ENCODE data around the gene TTLL3.
"Not testable (repeated sequence)": the region's sequence is repeated elsewhere in the genome, so short reads cannot be mapped to it uniquely, and the experiment has no call there.

TTLL3 gene, protein sequence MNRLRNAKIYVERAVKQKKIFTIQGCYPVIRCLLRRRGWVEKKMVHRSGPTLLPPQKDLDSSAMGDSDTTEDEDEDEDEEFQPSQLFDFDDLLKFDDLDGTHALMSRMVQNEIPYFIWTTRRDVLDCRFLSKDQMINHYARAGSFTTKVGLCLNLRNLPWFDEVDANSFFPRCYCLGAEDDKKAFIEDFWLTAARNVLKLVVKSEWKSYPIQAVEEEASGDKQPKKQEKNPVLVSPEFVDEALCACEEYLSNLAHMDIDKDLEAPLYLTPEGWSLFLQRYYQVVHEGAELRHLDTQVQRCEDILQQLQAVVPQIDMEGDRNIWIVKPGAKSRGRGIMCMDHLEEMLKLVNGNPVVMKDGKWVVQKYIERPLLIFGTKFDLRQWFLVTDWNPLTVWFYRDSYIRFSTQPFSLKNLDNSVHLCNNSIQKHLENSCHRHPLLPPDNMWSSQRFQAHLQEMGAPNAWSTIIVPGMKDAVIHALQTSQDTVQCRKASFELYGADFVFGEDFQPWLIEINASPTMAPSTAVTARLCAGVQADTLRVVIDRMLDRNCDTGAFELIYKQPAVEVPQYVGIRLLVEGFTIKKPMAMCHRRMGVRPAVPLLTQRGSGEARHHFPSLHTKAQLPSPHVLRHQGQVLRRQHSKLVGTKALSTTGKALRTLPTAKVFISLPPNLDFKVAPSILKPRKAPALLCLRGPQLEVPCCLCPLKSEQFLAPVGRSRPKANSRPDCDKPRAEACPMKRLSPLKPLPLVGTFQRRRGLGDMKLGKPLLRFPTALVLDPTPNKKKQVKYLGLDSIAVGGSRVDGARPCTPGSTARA

DNA sequence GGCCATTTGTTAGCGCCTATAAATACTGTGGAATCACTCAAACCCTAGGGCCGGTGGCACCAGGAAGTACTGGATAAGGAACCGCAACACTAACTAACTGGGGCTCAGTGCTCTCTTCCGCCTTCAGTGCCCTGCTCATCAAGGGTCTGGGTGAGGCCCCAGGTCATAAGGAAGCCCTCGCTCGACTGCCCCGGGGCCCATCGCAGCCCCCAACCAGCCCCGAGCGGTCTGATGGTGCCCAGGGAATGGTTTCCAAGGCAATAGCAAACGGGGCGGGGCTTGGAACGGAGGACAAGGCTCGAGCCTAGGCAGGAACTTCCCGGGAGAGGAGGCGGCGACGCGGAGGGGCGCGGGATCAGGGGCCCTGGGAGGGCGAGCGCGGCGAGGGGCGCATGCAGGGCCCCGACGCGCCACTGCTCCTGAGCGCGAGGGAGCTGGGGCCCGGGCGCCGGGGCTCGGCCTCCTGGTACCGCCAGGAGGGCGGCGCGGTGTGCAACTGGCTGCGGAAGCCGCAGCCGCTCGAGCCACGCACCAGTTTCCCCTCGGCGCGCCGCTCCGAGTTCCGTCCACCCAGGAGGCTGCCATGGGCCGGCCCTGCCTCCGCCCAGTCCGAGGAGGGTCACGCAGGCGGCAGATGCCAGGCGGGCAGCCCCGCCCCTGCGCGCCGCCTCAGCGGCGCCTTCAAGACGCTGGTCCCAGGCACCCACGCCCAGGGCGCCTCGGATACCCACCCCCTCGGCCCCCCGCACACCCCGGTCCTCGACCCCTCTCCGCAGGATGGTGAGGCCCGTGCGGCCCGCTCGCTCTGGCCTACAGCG lies at the start of gene TTLL3:
Gene TTLL3, plus strand, starts transcription at position 648 of the 818 bp plus-strand sequence. CDS start 400 bp downstream, outside the sequence.
- DNase-seq: peak; percentile 2

- DNase-seq: no peak
Measured at GRCh38 chr3:9760779-9761505, 49.1 kb upstream of the TTLL3 start.

- DNase-seq: no peak
Measured at GRCh38 chr3:9761919-9762318, 48.1 kb upstream of the TTLL3 start.

DNA sequence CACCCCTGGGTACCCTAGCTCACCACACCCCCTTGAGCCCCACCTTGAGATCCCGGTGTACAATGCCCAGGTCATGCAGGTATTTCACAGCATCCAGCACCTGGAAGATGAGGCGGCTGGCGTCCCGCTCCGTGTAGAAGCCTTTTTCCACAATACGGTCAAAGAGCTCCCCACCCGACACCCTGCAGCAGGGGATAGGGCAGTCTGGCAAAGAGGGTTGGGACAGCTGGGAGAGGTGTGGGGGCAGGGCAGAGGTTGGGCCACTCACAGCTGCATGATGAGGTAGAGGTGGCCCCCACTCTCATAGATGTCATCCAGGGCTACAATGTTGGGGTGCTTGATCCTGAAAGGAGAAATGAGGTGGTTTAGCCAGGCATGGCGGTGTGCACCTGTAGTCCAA lies 47.2 kb upstream of the TTLL3 start:
- DNase-seq: no peak

DNA sequence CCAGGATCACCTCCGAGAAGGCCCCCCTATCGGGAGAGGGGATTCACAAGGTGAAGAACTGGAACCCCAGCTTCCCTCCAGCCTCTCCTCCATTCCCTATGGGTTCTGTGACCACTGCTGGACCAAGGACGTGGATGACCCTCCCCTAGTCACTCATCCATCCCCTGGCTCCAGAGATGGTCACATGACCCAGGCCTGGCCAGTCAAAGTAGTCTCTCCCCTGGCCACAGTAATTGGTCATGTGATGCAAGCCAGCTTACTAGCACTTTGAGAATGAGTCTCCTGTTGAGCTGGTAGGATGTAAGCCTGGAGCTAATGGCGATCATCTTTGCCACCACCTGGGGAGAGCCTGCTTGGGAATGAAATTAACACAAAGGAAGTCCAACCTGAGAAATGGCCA lies 44.2 kb upstream of the TTLL3 start:
- no peak for DNase-seq

GRCh38 chr3:9767418-9767817 lies 42.6 kb upstream of the TTLL3 start:
- DNase-seq: no peak

GRCh38 chr3:9768141-9768775 lies 41.8 kb upstream of the TTLL3 start:
- DNase-seq: no peak

DNA sequence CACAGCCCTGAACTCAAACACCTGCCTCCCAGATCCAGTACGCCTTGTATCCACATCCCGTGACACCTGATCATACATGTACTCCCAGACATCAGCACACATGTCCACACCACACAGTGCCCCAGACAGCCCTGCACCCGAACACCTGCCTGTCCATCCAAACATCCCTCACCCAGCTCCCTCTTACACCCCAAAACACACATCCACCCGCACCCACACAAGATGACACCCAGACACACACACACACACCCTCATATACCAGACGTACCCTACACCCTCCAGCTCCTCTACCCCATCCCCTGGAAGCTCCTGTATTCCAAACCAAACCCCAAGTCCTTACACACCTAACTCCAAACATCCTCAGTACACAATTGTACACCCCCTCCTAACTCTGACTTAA lies 41.0 kb upstream of the TTLL3 start:
- no peak for DNase-seq

DNA sequence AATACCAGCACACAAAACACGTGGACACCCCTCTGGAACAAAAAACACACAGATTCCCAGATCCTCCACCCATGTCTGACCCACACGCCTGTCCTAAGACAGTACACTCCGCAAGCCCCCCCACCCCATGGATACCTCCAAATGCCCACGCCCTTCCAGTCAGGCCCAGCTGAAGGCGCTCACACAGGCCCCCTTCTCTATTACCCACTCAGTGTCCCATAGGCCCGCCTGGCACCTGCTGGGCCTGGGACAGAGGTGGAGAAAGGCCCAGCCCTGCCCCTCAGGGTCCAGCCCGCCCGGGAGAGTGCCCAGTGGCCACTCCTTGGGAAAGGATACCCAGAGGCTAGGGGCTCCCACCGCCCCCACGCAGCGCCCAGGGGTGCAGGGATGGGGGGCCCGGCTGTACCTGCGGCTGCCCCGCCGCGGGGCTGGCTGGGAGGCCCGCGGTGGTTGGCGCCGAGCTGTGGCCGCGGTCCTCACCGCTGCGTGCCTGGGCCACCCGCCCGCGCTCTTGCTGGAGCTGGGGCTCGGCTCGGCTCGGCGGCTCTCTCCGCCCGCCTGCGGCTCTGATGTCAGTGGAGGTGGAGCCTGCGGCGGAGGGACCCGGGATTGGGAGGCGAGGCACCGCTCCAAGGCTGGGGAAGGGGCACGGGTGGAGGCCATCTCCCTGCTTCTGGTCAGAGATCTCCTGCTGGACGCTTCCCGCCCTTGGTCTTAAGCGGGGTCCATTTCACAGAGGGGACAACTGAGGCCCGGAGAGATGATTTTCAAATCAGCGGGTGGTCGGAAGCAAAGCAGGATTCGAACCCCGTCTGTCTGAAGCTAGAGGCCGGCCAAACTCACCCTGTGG lies 40.4 kb upstream of the TTLL3 start, which contains the start of gene CAMK1:
Gene CAMK1, minus strand, starts transcription at position 522 of the 850 bp plus-strand sequence. CDS start 2,198 bp downstream, outside the sequence.
- DNase-seq: no peak

- DNase-seq: no peak
Measured at GRCh38 chr3:9770276-9770812, 39.7 kb upstream of the TTLL3 start.

DNA sequence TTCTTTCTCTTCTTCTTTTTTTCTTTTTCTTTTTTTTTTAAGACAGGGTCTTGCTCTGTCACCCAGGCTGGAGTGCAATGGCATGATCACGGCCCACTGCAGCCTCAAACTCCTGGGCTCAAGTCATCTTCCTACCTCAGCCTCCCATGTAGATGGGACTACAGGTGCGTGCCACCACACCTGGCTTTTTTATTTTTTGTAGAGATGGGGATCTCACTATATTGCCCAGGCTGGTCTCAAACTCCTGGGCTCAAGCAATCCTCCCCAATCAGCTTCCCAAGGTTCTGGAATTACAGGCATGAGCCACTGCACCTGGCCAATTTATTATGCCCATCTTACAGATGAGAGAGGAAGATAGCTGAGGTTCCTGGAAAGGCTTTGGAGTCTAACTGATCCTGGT lies 39.1 kb upstream of the TTLL3 start:
- DNase-seq: not testable (repeated sequence)

DNA sequence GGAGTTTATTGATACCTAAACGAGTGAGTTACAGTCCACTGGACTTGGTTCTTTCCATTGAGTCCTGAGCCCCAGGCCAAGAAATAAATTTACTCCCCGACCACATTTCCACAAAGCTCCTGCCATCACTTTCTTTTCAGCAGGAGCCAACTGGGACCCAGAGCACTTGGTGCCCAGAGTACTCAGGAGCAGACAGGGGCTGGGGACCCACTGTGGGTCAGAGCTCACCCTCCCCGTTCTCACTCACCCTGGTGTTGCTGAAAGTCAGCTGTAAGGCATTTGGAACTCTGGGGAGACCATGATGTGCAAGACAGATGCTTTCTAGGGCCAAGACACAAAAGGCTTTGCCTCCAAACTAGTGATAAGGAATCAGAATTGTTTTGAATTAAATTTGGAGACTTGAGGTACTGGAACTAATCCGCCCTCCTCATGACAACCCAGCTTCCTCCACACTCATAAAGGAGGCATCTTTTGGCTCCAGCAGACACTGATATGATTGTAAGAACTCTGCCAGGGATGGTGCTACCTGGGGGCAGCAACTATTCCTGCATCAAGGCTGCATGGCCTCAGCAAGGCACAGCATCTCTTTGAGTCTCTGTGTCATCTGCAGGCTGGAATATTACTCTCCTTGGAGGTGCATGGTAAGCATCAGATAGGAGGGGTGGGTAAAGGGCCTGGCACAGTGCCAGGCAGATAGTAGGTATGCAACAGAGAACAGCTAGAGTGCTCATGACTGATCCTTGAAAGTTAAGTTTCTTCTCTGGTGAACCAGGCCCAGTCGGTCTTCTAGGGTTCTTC lies 33.0 kb upstream of the TTLL3 start:
- no peak for DNase-seq

GRCh38 chr3:9777694-9778021 lies 32.4 kb upstream of the TTLL3 start:
- no peak for DNase-seq

GRCh38 chr3:9778143-9779074 lies 31.7 kb upstream of the TTLL3 start:
- no peak for DNase-seq

- DNase-seq: no peak
Measured at GRCh38 chr3:9779075-9779593, 30.9 kb upstream of the TTLL3 start.

DNA sequence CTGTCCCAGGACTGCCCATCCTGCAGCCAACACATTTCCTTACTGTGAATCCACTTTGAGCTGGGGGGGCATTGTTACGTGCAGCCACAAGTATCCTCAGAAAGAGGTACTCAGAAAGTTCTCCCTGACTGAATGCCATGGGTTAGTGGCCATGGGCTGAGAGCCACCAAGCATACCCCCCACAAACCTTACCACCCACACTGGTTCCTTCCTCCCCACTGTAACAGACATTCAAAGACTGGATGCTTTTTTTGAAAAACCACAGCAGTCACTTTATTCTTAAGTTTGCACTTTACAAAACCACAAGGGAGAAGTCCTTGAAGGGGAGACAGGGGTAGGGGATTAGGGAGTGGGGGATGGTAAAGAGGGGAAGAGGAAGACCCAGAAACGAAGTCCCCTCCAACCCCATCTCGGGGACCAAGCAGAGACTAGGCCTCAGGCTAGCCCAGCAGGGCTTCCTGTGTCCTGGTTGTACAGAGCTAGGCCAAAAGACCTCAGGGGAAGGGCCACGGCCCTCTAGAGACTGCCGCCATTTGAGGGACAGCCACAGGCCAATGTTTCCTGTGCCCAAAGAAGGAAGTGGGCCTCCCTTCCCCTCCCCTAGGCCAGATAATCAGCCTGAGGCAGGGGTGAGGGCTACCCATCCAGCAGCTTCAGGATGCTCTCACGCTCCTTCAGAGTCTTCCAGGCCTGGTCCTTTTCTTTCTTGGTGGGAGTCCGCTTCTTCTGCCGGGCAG lies 30.2 kb upstream of the TTLL3 start:
- no peak for DNase-seq

- no peak for DNase-seq
Measured at GRCh38 chr3:9780458-9780812, 29.6 kb upstream of the TTLL3 start.

GRCh38 chr3:9780910-9781309 lies 29.2 kb upstream of the TTLL3 start:
- DNase-seq: no peak

Measured in NCI-H1436 (cell line).